Caki2 (cell line): ENCODE measurements around the gene SIN3B. TPM values are rescaled to one million over a fixed set of nuclear protein-coding genes. Genes with fewer than 3 reads are reported as not detected.

Experiments
- DNase-seq: peaks from one replicate; pipeline ENCODE4 v3.0.0-alpha.2; 2015; ENCODE audit warnings: low read depth
- in situ Hi-C: cut with HindIII; loops from 2 replicates; pipeline ENCODE4 v1.10.0; 2016; ENCODE audit warnings: low sequenced_read_pairs, low pct_unique_long_range_greater_than_20kb, mixed read lengths
- total RNA-seq: library from RNA; depleted of rRNA; stranded (reverse); fragments of >200 nt; shearing (Covaris generic); gene quantifications from 2 replicates; pipeline ENCODE4 v1.2.3, GENCODE V29; 2014; ENCODE audit warnings: low replicate concordance

The SIN3B gene
- total RNA-seq, 1 experiment from 2014 or later, result 21.9 TPM

DNA sequence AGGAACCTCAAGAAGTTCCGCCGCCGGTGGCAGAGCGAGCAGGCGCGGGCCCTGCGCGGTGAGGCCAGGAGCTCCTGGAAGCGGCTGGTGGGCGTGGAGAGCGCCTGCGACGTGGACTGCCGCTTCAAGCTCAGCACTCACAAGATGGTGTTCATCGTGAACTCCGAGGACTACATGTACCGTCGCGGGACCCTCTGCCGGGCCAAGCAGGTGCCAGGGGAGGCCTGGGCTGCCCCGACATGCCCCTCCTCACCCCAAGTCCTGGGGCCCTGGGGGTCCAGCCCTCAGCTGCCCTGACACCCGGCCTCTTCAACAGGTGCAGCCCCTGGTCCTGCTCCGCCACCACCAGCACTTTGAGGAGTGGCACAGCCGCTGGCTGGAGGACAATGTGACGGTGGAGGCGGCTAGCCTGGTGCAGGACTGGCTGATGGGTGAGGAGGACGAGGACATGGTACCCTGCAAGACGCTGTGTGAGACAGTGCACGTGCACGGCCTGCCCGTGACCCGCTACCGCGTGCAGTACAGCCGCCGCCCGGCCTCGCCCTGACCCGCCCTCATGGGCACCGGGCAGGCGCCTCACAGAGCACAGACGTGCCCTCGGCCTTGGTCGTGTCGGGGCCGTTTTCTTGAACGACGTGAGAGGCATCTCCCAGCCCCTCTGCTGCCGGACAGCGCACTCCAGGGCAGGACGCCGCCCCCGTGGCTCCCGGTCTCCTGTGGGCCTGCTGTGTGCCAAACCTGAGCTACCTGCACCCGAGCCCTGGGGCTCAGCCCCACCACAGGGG, 49.2 kb downstream of the SIN3B start:
- DNase-seq, result no peak
- in situ Hi-C loops, result no loop called here

DNA sequence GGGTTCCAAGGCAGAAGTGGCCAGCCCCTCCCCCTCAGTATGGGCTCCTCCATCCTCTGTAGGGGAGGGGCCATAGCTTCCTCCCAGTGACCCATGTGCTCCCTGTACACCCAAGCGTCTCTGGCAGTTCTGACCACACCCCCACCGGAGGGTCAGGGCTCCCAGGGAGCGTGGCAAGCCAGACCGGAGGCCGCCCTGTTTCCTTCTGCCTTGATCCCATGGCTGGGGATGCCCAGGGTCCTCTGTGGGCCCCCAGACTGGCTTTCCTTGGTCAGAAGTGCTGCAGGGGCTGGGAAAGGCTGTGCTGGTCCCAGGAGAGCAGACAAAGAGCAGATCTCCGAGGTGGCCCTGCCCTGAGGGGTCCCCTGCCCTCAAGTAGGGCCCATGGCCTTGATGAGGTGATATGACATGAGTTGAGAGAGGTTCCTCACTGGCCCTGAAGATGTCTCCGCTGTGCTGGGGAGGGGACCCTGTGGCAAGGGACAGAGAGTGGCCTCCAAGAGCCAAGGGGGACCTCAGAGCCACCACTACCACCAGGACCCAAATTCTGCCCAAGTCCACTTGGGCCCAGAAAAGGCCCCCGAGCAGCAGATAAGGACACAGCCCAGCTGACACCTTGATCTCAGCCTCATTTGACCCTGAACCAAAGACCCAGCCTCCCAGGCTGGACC, 51.8 kb downstream of the SIN3B start:
- no peak for DNase-seq
- in situ Hi-C loops, result no loop called here

DNA sequence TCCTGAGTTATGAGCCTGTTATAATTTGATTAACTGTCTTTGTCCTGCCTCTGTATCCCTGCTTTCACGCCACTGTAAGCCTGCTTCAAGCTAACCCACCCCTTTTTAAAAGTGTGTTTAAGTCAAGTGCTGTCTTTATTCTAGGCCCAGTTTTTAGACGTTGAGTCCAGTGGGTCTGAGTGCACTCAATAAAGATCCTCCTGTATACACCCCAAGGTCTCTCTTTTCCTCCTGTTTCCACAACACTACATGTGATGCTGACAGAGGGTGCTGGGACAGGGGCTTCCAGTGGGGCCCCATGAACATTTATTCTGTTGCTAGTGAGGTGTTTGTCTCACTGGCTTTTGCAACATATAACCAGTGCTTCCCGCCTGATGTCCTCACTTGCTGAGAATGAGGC, 52.9 kb downstream of the SIN3B start:
- peak; percentile 33 for DNase-seq
- in situ Hi-C loops, result no loop called here

DNA sequence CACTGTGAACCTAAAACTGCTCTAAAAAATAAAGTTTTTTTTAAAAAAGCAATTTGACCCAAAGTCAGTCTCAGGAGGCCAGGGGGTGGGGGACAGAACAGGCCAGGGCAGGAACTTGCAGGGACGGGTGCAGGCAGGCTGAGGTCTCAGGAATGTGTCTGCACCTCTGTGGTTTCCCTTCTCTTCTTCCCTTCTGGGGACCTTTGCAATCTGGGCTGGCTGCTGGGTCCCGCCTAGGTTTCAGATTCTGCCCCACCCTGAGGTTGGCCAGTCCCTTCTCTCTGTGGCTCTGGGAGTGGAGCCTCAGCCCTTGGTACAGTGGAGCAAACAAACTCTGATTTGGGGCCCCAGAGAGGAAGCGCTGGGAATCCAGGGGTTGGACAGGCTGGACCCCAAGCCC, 54.3 kb downstream of the SIN3B start:
- DNase-seq, result no peak
- in situ Hi-C loops, result no loop called here

DNA sequence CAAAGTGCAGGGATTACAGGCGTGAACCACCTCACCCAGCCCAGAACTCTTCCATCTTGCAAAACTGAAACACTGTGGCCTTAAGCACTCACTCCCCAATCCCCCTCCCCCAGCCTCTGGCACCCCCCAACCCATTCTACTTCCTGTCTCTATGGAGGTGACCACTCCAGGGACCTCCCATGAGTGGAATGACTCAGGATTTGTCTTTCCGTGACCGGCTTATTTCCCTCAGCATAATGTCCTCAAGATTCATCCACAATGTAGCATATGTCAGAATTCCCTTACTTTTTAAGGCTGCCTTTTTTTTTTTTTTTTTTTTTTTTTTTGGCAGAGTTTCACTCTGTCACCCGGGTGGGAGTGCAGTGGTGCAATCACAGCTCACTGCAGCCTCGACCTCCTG, 56.0 kb downstream of the SIN3B start:
- DNase-seq, result no peak
- in situ Hi-C loops, result no loop called here

DNA sequence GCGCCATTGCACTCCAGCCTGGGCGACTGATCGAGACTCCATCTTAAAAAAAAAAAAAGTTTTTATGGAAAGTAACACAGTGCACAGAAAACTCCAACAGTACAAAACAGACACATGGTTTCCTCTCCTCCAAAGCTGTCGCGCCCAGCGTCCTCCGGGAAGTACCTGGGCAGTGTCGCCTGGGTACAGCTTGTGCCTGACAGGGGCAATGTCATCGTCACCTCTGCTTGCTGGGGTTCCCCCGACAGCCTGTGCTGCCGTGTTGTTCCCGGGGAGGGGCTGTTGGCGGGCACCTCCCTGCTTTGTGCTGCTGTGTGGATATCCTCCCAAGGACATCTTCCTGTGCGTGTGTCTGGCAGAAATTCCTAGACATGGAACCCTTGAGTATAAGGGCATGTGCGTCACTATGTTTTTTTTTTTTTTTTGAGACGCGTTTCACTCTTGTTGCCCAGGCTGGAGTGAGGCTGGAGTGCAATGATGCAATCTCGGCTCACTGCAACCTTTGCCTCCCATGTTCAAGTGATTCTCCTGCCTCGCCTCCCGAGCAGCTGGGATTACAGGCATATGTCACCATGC, 57.2 kb downstream of the SIN3B start:
- no peak for DNase-seq

DNA sequence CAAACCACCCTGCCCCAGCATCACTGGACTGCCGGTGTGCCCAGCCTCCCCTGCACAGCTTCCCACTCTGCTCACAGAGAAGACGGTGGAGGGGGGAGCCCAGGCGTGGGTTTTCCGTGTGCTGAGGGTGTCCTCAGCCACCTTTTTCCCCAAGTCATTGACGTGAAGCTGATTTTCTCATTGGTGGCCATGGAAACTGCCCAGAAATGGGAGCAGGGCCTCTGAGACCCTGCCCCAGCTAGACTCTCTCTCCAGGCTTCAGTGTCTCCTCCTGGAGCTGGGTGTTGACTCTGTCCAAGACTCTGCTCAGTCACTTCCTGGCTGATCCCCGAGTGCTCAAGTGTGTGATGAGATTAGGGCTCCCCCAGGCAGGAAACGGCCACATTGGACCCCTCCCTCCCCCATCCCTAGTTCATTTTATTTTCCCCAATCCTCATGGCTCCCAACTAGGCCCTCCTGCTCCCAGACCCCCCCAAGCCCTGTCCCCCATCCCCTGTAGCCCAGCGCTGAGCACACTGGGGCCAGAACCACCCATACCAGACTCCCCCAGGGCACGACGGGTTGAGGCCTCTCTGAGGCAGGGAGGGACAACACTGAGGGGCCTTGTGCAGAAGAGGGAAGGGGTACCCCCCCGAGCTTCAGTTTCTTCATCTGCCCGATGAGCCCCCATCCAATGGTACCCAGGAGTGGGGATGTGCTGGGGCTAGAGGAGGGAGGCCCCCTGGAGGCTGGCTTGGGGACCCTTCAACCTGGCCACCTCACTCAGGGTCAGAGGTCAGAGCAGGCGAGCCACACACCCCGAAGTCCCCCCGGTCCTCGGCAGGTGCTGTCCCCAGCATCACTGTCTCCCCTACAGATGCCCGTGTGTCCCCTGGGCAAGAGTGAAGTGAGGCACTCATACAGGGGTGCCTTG, 58.4 kb downstream of the SIN3B start:
- in situ Hi-C loops, result no loop called here
- no peak for DNase-seq

More for the DNA sequence above, 57.2 kb downstream of the SIN3B start:
- in situ Hi-C loops, result no loop called here

DNA sequence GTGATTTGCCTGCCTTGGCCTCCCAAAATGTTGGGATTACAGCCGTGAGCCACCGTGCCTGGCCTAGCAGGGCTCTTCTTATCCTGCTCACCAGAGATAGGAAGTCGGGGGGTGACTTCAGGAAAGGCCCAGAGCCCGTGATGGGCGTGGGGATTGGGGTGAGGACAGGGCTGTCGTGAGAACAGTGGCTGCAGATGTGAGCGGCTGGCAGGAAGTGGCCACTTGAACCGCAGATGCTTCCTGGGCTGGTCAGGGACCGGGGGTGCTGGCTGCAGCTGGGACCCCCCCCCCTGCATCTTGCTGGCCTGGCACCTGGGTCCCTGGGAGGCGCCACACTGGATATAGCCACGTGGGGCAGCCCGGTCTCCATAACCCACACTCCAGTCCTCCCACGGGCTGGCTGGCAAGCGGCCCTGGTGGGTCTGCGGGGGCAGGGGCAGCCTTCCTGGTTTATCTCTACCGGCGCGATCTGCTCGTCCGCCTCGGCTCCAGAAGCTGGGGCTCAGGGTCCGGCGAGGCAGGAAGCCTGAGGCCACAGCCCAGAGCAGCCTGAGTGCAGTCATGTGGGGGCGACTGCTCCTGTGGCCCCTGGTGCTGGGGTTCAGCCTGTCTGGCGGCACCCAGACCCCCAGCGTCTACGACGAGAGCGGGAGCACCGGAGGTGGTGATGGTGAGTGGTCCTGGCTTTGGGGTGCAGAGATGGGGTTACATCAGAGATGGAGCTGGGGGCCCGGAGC, 59.6 kb downstream of the SIN3B start, which contains the start of gene F2RL3:
Gene F2RL3 (plus strand): TSS at position 371 of the 737 bp plus-strand sequence. CDS start 191 bp downstream, at position 562.
- in situ Hi-C loops, result no loop called here
- DNase-seq, result no peak

DNA sequence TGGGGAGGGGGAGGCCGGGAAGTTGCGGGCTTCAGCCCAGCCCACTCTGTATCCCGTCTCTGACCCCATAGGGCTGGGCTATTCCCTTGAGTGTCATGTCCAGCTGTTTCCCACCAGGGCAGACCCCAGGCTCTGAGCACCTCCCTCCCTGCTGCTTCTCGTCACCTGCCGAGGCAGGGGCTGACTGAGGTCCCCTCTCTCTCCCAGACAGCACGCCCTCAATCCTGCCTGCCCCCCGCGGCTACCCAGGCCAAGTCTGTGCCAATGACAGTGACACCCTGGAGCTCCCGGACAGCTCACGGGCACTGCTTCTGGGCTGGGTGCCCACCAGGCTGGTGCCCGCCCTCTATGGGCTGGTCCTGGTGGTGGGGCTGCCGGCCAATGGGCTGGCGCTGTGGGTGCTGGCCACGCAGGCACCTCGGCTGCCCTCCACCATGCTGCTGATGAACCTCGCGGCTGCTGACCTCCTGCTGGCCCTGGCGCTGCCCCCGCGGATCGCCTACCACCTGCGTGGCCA, 60.2 kb downstream of the SIN3B start:
- in situ Hi-C loops, result no loop called here
- DNase-seq, result no peak

DNA sequence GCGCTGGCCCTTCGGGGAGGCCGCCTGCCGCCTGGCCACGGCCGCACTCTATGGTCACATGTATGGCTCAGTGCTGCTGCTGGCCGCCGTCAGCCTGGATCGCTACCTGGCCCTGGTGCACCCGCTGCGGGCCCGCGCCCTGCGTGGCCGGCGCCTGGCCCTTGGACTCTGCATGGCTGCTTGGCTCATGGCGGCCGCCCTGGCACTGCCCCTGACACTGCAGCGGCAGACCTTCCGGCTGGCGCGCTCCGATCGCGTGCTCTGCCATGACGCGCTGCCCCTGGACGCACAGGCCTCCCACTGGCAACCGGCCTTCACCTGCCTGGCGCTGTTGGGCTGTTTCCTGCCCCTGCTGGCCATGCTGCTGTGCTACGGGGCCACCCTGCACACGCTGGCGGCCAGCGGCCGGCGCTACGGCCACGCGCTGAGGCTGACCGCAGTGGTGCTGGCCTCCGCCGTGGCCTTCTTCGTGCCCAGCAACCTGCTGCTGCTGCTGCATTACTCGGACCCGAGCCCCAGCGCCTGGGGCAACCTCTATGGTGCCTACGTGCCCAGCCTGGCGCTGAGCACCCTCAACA, 60.8 kb downstream of the SIN3B start:
- in situ Hi-C loops, result no loop called here
- DNase-seq, result peak; percentile 78

DNA sequence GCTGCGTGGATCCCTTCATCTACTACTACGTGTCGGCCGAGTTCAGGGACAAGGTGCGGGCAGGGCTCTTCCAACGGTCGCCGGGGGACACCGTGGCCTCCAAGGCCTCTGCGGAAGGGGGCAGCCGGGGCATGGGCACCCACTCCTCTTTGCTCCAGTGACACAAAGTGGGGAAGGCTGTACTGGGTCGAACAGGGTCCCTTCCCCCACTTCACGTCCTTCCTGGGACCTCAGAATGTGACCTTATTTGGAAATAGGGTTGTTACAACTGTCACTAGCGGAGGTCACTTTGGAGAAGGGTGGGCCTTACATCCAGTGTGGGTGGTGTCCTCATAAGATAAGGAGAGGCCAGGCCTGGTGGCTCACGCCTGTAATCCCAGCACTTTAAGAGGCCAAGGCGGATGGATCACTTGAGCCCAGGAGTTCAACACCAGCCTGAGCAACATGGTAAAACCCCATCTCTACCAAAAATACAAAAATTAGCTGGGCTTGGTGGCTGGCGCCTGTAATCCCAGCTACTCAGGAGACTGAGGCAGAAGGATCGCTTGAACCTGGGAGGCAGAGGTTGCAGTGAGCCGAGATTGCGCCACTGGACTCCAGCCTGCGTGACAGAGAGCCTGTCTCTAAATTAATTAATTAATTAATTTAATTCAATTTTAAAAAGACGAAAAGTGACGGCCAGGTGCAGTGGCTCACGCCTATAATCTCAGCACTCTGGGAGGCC, 61.4 kb downstream of the SIN3B start:
- in situ Hi-C loops, result no loop called here
- no peak for DNase-seq

DNA sequence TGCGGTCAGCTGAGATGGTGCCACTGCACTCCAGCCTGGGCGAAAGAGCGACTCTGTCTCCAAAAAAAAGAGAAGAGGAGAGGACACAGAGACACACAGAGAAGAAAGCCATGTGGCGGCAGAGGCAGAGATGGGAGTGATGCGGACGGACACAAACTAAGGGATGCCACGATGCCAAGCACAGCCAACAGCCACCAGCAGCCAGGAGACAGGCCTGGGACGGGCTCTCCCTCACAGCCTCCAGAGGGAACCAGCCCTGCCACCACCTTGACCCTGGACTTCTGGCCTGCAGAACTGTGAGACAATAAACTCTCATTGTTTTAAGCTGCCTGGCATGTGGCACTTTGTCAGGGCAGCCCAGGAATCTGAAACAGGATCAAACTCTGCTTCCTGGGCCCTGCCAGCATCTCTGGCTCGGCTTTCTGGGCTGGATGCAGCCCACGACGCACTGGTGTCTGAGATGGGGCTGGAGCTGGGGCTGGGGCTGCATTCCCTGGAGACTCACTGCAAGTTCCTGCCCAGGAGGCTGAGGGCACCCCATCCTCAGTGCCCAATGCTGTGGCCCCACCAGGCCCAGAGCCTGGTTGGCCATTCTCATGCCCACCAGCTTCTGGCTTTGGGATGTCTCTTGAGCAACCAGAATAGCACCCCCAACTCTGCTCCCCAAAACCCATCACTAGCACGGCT, 62.6 kb downstream of the SIN3B start:
- in situ Hi-C loops, result no loop called here
- no peak for DNase-seq

DNA sequence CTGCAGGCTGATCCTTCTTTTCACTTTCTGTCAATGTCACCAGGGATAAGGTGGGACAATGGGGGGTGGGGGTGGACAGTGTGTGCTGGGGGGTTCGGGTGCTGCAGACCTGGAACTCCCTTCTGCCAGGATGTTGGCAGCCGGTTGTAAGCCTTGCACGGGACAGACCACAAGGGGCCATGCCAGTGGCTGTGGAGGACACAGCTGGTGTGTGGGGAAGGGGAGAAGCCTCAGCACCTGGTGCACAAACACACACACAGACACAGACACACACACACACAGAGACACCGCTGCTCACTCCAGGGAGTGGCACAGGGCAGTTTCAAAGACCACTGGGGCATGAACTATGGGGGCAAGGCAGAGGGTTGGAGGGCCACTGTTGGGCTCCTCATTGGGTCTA, 63.2 kb downstream of the SIN3B start:
- no peak for DNase-seq
- in situ Hi-C loops, result no loop called here

DNA sequence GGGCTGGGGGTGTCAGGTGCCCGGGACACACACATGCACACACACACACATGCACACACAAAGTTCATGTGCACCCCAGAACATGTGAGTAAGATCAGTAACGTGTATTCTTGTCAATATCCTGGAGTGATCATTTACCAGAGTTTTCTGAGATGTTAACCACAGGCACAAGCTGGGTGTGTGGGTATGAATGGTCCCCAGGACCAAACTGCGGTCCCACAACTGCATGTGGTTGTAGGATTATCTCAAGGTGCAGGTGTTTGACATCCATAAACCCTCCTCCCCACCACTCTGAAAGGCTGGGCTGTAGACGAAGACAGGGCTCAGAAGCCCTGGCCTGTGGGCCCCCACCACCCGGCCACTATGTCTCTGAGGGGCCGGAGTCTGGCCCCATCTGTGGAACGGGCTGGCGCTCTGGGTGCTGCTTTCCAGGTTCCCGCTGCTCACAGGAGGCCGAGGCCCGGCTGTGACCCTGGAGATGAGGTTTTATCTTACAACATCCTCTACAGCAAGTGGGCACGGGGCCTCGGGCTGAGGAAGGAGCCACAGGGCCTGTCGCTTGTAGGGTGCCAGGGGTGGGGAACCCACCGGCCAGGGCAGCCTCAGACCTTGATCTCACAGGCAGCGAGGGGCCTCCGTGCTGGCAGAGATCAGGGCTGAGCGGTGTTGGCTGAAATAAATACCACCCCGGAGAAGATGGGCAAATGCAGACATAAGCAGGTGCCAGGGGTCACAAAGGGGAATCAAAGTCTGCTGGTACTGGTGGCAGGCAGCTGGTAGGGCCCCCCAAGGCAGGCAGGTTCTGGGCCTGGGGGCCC, 63.9 kb downstream of the SIN3B start:
- no peak for DNase-seq
- in situ Hi-C loops, result no loop called here

DNA sequence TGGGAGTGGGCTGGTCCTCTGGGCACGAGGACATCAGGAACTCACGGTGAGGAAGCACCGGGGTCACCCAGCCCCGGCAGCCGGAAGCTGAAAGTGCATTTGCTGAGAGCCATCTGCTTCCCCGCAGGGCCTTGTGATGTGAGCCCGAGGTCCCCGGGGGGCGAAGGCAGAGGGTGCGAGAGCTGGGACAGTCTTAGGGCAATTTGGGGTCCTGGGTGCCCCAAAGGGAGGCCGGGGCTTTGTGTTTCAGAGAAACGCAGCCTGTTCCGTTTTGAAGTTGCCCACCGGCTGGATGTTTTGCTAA, 64.4 kb downstream of the SIN3B start:
- no peak for DNase-seq
- in situ Hi-C loops, result no loop called here

DNA sequence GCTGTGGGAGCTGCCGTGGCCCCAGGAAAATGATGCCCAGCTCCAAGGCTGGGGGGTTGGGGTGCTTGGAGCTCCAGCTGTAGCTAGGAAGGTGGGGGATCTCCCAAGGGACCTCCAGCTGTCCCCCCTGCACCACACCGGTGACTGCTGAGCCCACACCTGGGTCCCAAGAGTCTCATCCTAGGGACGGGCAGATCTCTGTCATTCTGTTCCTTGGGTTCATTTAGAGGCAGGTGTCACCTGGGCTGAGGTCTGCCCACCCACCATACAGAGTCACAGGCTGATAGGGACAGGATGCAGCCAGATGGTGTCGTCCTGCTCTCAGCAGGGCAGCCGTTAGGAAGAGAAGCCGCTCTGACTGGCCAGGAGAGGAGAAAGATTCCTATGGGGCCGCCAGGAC, 64.9 kb downstream of the SIN3B start:
- no peak for DNase-seq
- in situ Hi-C loops, result no loop called here
